SK-N-SH (cell line): Measurements from ENCODE around the gene NRL. TPM values are rescaled to one million over a fixed set of nuclear protein-coding genes. Genes with fewer than 3 reads are reported as not detected.

Source experiments
- CTCF ChIA-PET: fragments of 300-600, 350-600 bp; formaldehyde crosslinking; extraction: SDS; loops from one replicate; lab custom pipeline; 2021; lab: Yijun Ruan, JAX
- POLR2A ChIA-PET: fragments of 350-600 bp; sonication (Branson Sonifier 250); formaldehyde crosslinking; extraction: SDS; loops from one replicate; lab custom pipeline; 2020; ENCODE audit warnings: antibody characterized with exemption, inconsistent platforms; lab: Yijun Ruan, JAX
- DNase-seq: peaks from one replicate; pipeline ENCODE4 v3.0.0; 2012
- H2AFZ ChIP-seq: fragments of 200-600 bp; sonication (generic); 2 replicates; pipeline ENCODE4 v1.8.1; 2016; ENCODE audit warnings: antibody characterized with exemption, mild to moderate bottlenecking, low read depth
- H3F3A ChIP-seq: fragments of 200-600 bp; sonication (generic); replicated peaks from 2 replicates; pipeline ENCODE3; 2016; ENCODE audit warnings: antibody characterized with exemption, mild to moderate bottlenecking; ENCODE audit not compliant: insufficient read depth
- H3K27ac ChIP-seq, 2 experiments: fragments of 200-500 bp in 1 of 2; fragments of 200-600 bp in 1 of 2; sonication (Bioruptor generic) in 1 of 2; sonication (generic), shearing (Covaris generic) in 1 of 2; 2 replicates each; pipeline versions ENCODE4 v1.5.1 to v1.6.1; 2014 to 2016; ENCODE audit warnings: low read depth in 2 of 2, inconsistent platforms in 1 of 2, low read length in 1 of 2, mild to moderate bottlenecking in 1 of 2, mixed read lengths in 1 of 2
- H3K27me3 ChIP-seq: fragments of 200-600 bp; sonication (generic), shearing (Covaris generic); 2 replicates; pipeline ENCODE4 v1.6.1; 2016; ENCODE audit warnings: mixed run types; ENCODE audit not compliant: insufficient read depth
- H3K36me3 ChIP-seq, 2 experiments: fragments of 200-500 bp in 1 of 2; fragments of 200-600 bp in 1 of 2; sonication (Bioruptor generic) in 1 of 2; sonication (generic) in 1 of 2; replicated peaks in 1 of 2; 2 replicates each; pipeline versions ENCODE3 to v1.5.1; 2014 to 2016; ENCODE audit warnings: low read length in 1 of 2, mild to moderate bottlenecking in 1 of 2; ENCODE audit not compliant: insufficient read depth in 2 of 2, control insufficient read depth in 1 of 2
- H3K4me1 ChIP-seq, 2 experiments: fragments of 200-500 bp in 1 of 2; fragments of 200-600 bp in 1 of 2; sonication (Bioruptor generic) in 1 of 2; sonication (generic), shearing (Covaris generic) in 1 of 2; 2 replicates each; pipeline versions ENCODE4 v1.5.1 to v1.6.1; 2014 to 2016; ENCODE audit warnings: low read depth in 1 of 2, low read length in 1 of 2, mixed run types in 1 of 2; ENCODE audit not compliant: insufficient read depth in 2 of 2, control insufficient read depth in 1 of 2
- H3K4me2 ChIP-seq: fragments of 200-600 bp; sonication (generic), shearing (Covaris generic); 2 replicates; pipeline ENCODE4 v1.6.1; 2017; ENCODE audit warnings: mixed run types
- H3K4me3 ChIP-seq, 2 experiments: fragments of 200-500 bp in 1 of 2; fragments of 200-600 bp in 1 of 2; sonication (Bioruptor generic) in 1 of 2; sonication (generic), shearing (Covaris generic) in 1 of 2; 2 replicates each; pipeline versions ENCODE4 v1.5.1 to v1.8.1; 2014 to 2016; ENCODE audit warnings: low read depth in 2 of 2, inconsistent platforms in 1 of 2, low read length in 1 of 2, mild to moderate bottlenecking in 1 of 2, mixed read lengths in 1 of 2, moderate library complexity in 1 of 2
- H3K79me2 ChIP-seq: fragments of 200-600 bp; sonication (generic); 2 replicates; pipeline ENCODE4 v1.8.1; 2017; ENCODE audit warnings: mild to moderate bottlenecking; ENCODE audit not compliant: insufficient read depth
- H3K9ac ChIP-seq: fragments of 200-600 bp; sonication (generic); 2 replicates; pipeline ENCODE4 v1.6.1; 2017; ENCODE audit warnings: mixed run types
- H3K9me2 ChIP-seq: fragments of 200-600 bp; sonication (generic); 2 replicates; pipeline ENCODE4 v1.6.1; 2017; ENCODE audit warnings: mixed run types
- H3K9me3 ChIP-seq: fragments of 200-600 bp; sonication (generic); 2 replicates; pipeline ENCODE4 v1.6.1; 2017; ENCODE audit warnings: mixed run types, mild to moderate bottlenecking, moderate library complexity
- H4K20me1 ChIP-seq: fragments of 200-600 bp; sonication (generic); 2 replicates; pipeline ENCODE4 v1.6.1; 2017; ENCODE audit warnings: mild to moderate bottlenecking, mixed run types; ENCODE audit not compliant: insufficient read depth
- CHD2 ChIP-seq: fragments of 150-350 bp; IDR thresholded peaks from 2 replicates; pipeline ENCODE4 v1.6.1; 2018; ENCODE audit warnings: low read length; ENCODE audit not compliant: partially characterized antibody
- CTCF ChIP-seq: fragments of 200-600 bp; sonication (generic); IDR thresholded peaks from 2 replicates; pipeline ENCODE4 v1.6.1; 2017; ENCODE audit warnings: antibody characterized with exemption, mild to moderate bottlenecking, moderate library complexity
- EP300 ChIP-seq, 2 experiments: IDR thresholded peaks; 2 replicates each; pipeline versions ENCODE4 v1.4.0 to v1.6.1; 2012; ENCODE audit warnings: borderline replicate concordance in 1 of 2, low read depth in 1 of 2, low read length in 1 of 2
- FOXJ3 ChIP-seq: sonication (generic); formaldehyde crosslinking; IDR thresholded peaks from 2 replicates; pipeline ENCODE4 v1.5.1; 2020; ENCODE audit warnings: mild to moderate bottlenecking, missing genetic modification reagents
- GATA2 ChIP-seq: sonication (generic); formaldehyde crosslinking; IDR thresholded peaks from 2 replicates; pipeline ENCODE4 v1.5.0; 2020; ENCODE audit warnings: mild to moderate bottlenecking, missing genetic modification reagents
- MEF2A ChIP-seq: IDR thresholded peaks from 2 replicates; pipeline ENCODE4 v1.4.0; 2012; ENCODE audit warnings: low read depth, borderline replicate concordance
- NFIC ChIP-seq: IDR thresholded peaks from 2 replicates; pipeline ENCODE4 v1.4.0; 2012; ENCODE audit warnings: borderline replicate concordance
- NRF1 ChIP-seq: IDR thresholded peaks from 2 replicates; pipeline ENCODE4 v1.6.1; 2012; ENCODE audit warnings: low read depth, mild to moderate bottlenecking, low read length
- POLR2AphosphoS5 ChIP-seq: IDR thresholded peaks from 2 replicates; pipeline ENCODE4 v1.6.1; 2012; ENCODE audit warnings: low read depth, low read length
- RAD21 ChIP-seq: IDR thresholded peaks from 2 replicates; pipeline ENCODE4 v1.6.1; 2012; ENCODE audit warnings: mild to moderate bottlenecking, low read length
- SIN3A ChIP-seq: IDR thresholded peaks from 2 replicates; pipeline ENCODE4 v1.6.1; 2012; ENCODE audit warnings: low read depth, mild to moderate bottlenecking, low read length, moderate library complexity, borderline replicate concordance
- SMC3 ChIP-seq: IDR thresholded peaks from 2 replicates; pipeline ENCODE4 v1.6.1; 2012; ENCODE audit warnings: low read depth, low read length, improper control_type of control experiment
- TAF1 ChIP-seq: IDR thresholded peaks from 2 replicates; pipeline ENCODE4 v1.6.1; 2012; ENCODE audit warnings: low read depth, mild to moderate bottlenecking, low read length, moderate library complexity, borderline replicate concordance
- TCF12 ChIP-seq: IDR thresholded peaks from 2 replicates; pipeline ENCODE4 v1.4.0; 2012
- USF2 ChIP-seq: fragments of 150-350 bp; IDR thresholded peaks from 2 replicates; pipeline ENCODE4 v1.6.1; 2017; ENCODE audit warnings: antibody characterized with exemption, low read length, low read depth, borderline replicate concordance
- WGBS: methylation state at CpG from one replicate; pipeline ENCODE4 v1.1.6; 2017; ENCODE audit warnings: low lambda C conversion rate; 5-methylcytosine and 5-hydroxymethylcytosine counted together
- polyA plus RNA-seq, 3 experiments: library from polyadenylated mRNA; depleted of rRNA; stranded (reverse); fragments of >200 nt; gene quantifications; 2 replicates each; pipeline ENCODE4 v1.2.3, GENCODE V29; 2012
- TF ChIP-seq, protein P1 (sequence below): IDR thresholded peaks from 2 replicates; pipeline ENCODE4 v1.4.0; 2012; ENCODE audit warnings: low read depth, borderline replicate concordance
- TF ChIP-seq, protein P2 (sequence below): IDR thresholded peaks from 2 replicates; pipeline ENCODE4 v1.4.0; 2012; ENCODE audit warnings: low read depth
- TF ChIP-seq, protein P3 (sequence below): IDR thresholded peaks from 2 replicates; pipeline ENCODE4 v1.6.1; 2012; ENCODE audit warnings: mild to moderate bottlenecking, low read depth, low read length, moderate library complexity

Gene NRL
- polyA plus RNA-seq, 1 of the 3 experiments (the other 2 are of a cell fraction), result 0.76 TPM

DNA sequence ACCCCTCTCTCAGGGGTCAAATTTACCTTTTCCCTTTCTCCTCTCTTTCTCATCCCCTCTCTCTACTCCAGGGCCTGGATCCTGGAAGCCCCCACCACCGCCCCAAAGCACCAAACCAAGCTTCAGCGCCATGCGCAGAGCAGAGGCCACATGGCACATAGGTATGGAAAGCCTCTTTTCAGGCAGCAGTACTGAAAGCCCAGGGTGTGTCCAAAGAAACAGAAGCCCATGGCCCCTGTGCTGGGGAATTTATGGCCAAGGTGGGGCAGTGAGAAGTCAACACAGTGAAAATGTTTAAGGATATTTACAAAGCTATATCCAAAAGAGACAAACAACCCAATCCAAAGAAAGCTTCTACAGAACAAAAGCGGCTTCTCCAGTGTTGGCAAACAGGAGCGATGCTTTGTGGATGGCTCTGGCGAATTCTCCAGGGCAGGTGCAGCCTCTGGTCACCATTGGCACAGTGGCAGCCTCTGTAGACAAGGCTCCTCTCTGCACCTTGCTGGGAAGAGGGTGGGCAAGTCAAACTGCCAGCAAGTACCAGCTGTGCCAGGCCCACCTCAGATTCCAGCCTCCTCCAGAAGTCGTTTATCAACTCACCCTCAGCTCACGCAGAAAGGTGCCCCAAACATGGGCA lies 48.1 kb downstream of the NRL start:
- H3K9ac ChIP-seq, result no peak overlapping the region
- H3K27me3 ChIP-seq, result no peaks in the 10 kb centered on the region; the same call in 1 of the 2 replicates
- H3K4me2 ChIP-seq, result no peak overlapping the region
- no peak overlapping the region for H3K27ac ChIP-seq
- H4K20me1 ChIP-seq, result no peaks in the 10 kb centered on the region
- no peaks in the 10 kb centered on the region for H3K36me3 ChIP-seq
- no peak overlapping the region for H2AFZ ChIP-seq
- ChIA-PET POLR2A (interaction anchor here (0.7 kb wide), 2 partner anchors 14 kb away, joined by 3 read pairs; no protein-coding TSS in a partner anchor), CTCF (interaction anchor here (1.3 to 42.8 kb wide), 5 partner anchors 7 to 94 kb away, joined by 3 to 1159 read pairs (median 9); partner anchors contain the start of genes IRF9 and PCK2)
- H3K9me3 ChIP-seq, result no peaks in the 10 kb centered on the region
- H3K4me3 ChIP-seq, result no peak overlapping the region
- H3K9me2 ChIP-seq, result no peaks in the 10 kb centered on the region
- H3K4me1 ChIP-seq, result no peaks in the 10 kb centered on the region; a peak in 1 of 4 replicates
- H3K79me2 ChIP-seq, result no peaks in the 10 kb centered on the region
- TF ChIP-seq, protein P1, sequence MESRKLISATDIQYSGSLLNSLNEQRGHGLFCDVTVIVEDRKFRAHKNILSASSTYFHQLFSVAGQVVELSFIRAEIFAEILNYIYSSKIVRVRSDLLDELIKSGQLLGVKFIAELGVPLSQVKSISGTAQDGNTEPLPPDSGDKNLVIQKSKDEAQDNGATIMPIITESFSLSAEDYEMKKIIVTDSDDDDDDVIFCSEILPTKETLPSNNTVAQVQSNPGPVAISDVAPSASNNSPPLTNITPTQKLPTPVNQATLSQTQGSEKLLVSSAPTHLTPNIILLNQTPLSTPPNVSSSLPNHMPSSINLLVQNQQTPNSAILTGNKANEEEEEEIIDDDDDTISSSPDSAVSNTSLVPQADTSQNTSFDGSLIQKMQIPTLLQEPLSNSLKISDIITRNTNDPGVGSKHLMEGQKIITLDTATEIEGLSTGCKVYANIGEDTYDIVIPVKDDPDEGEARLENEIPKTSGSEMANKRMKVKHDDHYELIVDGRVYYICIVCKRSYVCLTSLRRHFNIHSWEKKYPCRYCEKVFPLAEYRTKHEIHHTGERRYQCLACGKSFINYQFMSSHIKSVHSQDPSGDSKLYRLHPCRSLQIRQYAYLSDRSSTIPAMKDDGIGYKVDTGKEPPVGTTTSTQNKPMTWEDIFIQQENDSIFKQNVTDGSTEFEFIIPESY, result no peak
- TF ChIP-seq USF2 (no peak), TAF1 (no peak), MEF2A (no peak), POLR2AphosphoS5 (no peak), TCF12 (no peak), CTCF (no peak), SMC3 (no peak), NRF1 (no peak), SIN3A (no peak), CHD2 (no peak), EP300 (IDR thresholded peaks at IDR 0.05; ENCODE audit: borderline replicate concordance in 1 of 2, low read depth in 1 of 2, low read length in 1 of 2) (no peak), RAD21 (no peak), FOXJ3 (CRISPR knock-in tag) (no peak), GATA2 (CRISPR knock-in tag) (no peak), NFIC (no peak)
- TF ChIP-seq, protein P2, sequence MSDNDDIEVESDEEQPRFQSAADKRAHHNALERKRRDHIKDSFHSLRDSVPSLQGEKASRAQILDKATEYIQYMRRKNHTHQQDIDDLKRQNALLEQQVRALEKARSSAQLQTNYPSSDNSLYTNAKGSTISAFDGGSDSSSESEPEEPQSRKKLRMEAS, result no peak
- TF ChIP-seq, protein P3, sequence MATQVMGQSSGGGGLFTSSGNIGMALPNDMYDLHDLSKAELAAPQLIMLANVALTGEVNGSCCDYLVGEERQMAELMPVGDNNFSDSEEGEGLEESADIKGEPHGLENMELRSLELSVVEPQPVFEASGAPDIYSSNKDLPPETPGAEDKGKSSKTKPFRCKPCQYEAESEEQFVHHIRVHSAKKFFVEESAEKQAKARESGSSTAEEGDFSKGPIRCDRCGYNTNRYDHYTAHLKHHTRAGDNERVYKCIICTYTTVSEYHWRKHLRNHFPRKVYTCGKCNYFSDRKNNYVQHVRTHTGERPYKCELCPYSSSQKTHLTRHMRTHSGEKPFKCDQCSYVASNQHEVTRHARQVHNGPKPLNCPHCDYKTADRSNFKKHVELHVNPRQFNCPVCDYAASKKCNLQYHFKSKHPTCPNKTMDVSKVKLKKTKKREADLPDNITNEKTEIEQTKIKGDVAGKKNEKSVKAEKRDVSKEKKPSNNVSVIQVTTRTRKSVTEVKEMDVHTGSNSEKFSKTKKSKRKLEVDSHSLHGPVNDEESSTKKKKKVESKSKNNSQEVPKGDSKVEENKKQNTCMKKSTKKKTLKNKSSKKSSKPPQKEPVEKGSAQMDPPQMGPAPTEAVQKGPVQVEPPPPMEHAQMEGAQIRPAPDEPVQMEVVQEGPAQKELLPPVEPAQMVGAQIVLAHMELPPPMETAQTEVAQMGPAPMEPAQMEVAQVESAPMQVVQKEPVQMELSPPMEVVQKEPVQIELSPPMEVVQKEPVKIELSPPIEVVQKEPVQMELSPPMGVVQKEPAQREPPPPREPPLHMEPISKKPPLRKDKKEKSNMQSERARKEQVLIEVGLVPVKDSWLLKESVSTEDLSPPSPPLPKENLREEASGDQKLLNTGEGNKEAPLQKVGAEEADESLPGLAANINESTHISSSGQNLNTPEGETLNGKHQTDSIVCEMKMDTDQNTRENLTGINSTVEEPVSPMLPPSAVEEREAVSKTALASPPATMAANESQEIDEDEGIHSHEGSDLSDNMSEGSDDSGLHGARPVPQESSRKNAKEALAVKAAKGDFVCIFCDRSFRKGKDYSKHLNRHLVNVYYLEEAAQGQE, result no peak
- no peak for DNase-seq
- H3F3A ChIP-seq, result no peaks in the 10 kb centered on the region
- WGBS, result 64% methylated on average over 8 of the region's 8 CpGs
